Mesenteric fat pad (tissue), 1 donor: ENCODE results near the gene CASP8AP2. TPM values are rescaled to one million over a fixed set of nuclear protein-coding genes. Genes with fewer than 3 reads are reported as not detected.
"Not testable (repeated sequence)": the region's sequence is repeated elsewhere in the genome, so short reads cannot be mapped to it uniquely, and the experiment has no call there.

ENCODE experiments used
- DNase-seq: peaks from one replicate; pipeline ENCODE4 v3.0.0-alpha.2; 2020; ENCODE audit warnings: low spot score
- long read RNA-seq: library from polyadenylated mRNA; unstranded; transcript quantifications from one replicate; pipeline ENCODE4 v2.0.0, GENCODE V29; 2020
- total RNA-seq: library from RNA; stranded (reverse); fragmentation: NEBNext Ultra II Directional; extraction: Animal tissue kit (Norgen Biotek cat#: 25700); gene quantifications from one replicate; pipeline ENCODE4 v1.2.1, GENCODE V29; 2021
- donor health status: DM: yes; HTN: yes; CAD: no.

CASP8AP2 gene
- total RNA-seq: 12.4 TPM
- long read RNA-seq, transcript CASP8AP2-202 (7 exons, 1,280 nt): major isoform, 15 of 33 reads
- long read RNA-seq, partial matches to known transcripts: 6 of 33 reads
- long read RNA-seq, other reads (novel, unspliced or antisense): 11 of 33 reads

GRCh38 chr6:89829472-89830169 lies at the start of gene CASP8AP2:
Gene CASP8AP2 (plus strand): TSS chr6:89829880.
- peak; percentile 93 for DNase-seq

- DNase-seq: no peak
These were observed 48.3 kb upstream of the CASP8AP2 start for GRCh38 chr6:89781070-89782034.

DNA sequence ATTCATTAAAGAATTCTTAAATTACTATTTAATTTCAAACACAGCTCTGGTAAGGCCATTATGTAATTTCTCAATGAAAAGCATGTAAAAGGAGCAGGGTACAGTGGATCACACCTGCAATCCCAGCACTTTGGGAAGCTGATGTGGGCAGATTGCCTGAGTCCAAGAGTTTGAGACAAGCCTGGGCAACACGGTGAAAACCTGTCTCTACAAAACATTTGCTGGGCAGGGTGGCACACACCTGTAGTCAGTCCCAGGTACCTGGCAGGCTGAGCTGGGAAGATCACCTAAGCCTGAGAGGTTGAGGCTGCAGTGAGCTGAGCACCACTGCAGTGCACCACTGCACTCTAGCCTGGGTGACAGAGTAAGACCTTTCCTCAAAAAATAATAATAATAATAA lies 47.5 kb upstream of the CASP8AP2 start:
- no peak for DNase-seq

- not testable (repeated sequence) for DNase-seq
These were observed 46.4 kb upstream of the CASP8AP2 start for GRCh38 chr6:89783293-89783692.

DNA sequence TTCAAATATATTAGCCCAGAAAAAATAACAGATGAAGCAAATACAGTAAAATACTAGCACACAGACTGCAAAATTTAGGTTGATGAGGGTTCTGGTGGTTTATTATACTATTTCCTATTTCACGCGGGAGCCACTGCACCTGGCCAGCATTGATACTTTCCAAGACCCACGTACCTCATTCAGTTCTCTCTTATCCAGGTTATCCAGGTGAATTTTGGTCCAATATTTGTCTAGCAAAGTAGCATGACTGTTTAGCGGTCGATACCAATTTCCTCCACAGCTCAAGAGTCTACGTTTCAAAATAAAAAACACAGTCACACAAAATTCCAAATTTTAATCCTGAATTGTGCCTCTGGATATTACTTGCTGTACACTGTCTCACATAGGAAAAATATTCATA lies 44.8 kb upstream of the CASP8AP2 start:
- no peak for DNase-seq

GRCh38 chr6:89786970-89787369 lies 42.7 kb upstream of the CASP8AP2 start:
- DNase-seq: no peak

DNA sequence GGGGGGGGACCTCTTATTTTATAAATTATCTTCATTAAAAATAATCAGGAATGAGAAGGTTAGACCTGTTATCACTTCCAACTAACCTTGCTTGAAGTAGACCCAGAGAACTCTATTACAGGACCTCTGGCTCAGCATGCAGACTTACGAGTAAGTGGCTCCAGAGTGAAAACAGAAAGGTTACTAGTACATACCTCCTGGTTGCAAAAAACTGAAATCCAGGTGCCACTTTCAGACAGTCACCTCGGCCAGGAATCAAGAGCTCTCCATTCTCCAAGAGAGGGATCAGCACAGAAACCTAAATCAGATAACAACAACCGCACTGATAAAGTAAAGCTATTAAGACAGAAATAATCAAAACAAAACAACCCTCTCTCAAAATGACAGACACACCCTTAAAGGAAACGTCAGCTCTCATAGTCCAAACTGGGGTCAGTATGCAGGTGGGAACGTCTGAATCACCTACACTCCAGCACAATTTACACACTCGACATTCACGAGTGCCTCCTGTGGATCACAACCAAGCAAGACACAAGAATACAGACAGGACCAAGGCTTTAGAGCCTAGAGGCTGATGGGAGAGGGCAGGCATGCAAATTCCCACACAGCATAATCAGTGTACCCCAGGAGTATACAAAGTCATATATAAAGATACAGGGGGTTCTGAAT lies 41.9 kb upstream of the CASP8AP2 start:
- no peak for DNase-seq

- no peak for DNase-seq
These were observed 39.7 kb upstream of the CASP8AP2 start for GRCh38 chr6:89789980-89790379.

- DNase-seq: no peak
These were observed 39.3 kb upstream of the CASP8AP2 start for GRCh38 chr6:89790403-89790802.

DNA sequence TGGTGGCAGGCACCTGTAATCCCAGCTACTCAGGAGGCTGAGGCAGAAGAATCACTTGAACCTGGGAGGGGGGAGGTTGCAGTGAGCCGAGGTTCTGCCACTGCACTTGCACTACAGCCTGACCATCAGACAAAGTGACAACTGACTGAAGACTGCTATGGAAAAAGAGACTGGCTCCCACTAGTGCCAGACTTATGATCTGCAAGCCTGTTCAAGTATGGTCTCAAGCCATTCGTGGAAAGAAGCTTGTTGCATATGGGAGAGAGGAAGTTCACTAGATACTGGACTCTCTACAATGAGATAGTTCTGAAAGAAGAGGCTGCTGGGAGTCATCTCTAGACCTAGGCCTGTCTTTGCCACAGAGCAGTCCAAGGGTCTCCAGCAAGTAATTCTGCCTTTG lies 36.8 kb upstream of the CASP8AP2 start:
- no peak for DNase-seq

DNA sequence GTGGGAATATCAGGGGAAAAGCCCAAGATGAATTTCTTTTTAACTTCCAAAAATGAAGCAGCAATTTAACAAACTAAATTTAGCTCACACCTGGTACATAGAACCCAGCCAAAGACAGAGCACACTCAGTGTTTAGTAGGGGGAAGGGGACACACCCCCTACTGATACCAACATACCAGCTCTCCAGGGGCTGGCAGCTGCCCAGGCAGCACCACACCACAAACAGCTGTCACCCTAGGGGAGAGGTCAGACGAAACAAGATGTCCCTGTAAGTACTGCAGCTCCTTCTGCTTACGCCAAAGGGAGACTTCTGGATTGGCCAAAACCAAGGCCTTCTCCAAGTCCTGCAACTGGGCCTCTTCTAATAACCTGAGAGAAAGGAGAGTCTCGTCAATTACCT lies 36.1 kb upstream of the CASP8AP2 start:
- no peak for DNase-seq

GRCh38 chr6:89794324-89794723 lies 35.4 kb upstream of the CASP8AP2 start:
- DNase-seq: no peak

DNA sequence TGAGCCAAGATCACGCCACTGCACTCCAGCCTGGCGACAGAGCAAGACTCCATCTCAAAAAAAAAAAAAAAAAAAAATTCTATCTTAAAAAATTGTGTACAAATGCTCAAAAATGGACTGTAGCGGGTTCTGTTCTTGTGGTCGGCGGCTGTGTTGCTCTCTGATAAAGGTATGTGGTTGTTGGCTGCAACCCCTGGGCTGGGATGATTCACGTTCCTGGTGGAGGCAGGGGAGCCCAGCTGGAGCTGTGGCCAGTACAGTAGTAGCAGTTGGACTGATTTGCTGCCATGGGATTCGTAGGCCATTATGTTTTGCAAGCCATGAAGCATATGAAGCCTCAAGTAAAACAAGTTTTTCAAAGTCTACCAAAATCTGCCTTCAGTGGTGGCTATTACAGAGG lies 32.4 kb upstream of the CASP8AP2 start:
- no peak for DNase-seq

DNA sequence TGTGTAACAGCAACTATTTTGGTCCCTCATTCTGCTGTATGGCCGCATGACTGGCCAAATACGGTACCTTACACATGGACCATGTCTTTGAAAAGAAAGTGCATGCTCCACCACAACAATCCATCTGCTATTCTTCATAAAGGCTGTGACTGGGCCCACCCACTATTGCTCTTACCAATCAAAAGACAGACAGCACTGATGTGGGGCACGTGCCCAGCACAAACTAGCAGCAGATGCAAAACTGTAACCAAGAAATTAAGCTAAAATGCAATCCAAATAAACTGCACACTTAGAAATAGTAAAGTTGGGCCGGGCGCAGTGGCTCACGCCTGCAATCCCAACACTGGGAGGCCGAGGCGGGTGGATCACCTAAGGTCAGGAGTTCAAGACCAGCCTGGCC lies 30.6 kb upstream of the CASP8AP2 start:
- DNase-seq: no peak

DNA sequence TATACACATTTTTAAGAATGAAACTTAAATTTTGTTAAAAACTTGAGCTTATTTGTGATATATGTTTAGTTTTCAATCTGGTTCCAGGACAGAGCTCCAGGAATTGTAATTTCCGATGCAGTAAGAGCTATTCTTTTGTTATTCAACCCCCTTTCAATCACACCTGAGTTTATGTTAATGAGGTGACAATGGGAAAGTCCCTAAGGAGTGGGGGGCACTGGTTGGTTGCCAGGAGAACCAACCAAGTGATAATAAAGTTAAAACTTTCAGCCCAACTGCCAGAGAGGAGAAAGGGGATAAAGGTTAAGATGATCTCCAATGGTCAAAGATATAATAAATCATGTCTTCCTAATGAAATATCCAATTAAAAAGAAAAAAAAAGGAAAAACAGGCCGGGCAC lies 29.9 kb upstream of the CASP8AP2 start:
- no peak for DNase-seq

DNA sequence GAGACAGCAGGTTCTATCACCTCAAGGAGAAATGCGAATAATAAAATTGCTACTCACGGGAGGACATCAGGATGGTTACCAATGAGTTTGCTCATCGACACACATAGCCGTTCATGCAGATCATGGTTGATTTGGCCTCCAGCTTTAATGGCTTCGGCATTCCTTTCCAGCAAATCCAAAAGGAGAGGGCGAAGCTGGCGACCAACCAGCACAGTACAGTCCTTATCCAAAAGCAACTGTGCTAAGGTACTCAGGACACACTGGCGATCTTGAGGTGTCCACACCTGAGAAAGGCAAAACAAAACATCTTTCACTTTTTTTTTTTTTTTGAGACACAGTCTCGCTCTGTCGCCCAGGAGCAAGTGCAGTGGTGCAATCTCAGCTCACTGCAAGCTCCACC lies 26.4 kb upstream of the CASP8AP2 start:
- DNase-seq: no peak

DNA sequence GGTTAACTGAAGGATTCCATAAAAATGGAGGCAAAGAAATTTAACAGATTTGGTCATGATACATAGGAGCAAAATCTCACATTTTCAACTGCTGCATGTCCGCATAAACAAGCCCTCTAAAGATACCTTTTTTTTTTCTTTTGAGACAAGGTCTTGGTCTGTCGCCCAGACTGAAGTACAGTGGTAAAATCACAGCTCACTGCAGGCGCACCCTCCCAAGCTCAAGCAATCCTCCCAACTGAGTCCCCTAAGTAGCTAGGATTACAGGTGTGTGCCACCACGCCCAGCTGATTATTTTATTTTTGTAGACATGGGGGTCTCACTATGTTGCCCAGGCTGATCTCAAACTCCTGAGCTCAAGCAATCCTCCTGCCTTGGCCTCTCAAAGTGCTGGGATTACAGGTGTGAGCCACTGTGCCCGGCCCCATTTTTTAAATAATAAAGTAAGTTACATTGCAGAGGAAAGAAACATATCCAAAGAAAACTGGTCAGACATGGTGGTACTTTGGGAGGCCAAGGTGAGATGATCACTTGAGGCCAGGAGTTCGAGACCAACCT lies 23.8 kb upstream of the CASP8AP2 start:
- DNase-seq: no peak

DNA sequence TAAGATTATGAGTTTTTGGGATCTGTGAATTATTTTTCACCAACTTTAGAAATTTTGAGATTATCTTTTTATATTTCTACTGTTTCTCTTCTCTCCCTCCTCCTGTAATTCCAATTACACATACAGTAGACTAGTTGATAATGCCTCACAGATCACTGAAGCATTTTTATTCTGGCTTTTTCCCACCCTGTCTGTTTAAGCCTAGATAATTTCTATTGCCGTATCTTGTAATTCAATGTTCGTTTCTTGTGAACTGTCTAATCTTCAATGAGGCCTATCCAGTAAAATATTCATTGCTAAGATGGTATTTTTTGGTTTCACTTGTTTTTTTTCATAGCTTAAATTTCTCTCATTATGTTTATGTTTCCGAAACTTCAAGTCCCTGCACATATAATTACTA lies 22.1 kb upstream of the CASP8AP2 start:
- DNase-seq: no peak

GRCh38 chr6:89813422-89813821 lies 16.3 kb upstream of the CASP8AP2 start:
- not testable (repeated sequence) for DNase-seq

DNA sequence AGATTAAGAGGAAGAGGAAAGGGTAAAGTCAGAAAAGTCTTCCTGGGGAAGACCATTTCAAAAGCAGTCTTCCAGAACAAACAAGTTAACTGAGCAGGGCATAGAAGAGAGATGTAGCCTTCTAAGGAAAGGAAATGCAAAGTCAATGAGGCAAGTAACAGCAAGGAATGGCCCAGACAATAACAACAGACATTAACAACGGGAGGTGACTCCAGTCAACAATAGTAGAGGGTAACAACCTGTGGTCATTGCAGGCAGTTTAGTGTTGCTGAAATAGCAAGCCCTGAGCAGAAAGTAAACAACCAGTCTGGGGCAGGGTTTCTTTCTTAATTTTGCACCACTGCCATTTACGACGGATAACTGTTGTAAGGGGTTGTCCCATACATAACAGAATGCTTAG lies 12.2 kb upstream of the CASP8AP2 start:
- no peak for DNase-seq

GRCh38 chr6:89818977-89819335 lies 10.7 kb upstream of the CASP8AP2 start:
- no peak for DNase-seq
